K562 (cell line): Measurements from ENCODE around the gene EPHB4. TPM values are rescaled to one million over a fixed set of nuclear protein-coding genes. Genes with fewer than 3 reads are reported as not detected.

Experiments used
- SIN3A ChIP-seq, 2 experiments: fragments of 150-350 bp in 1 of 2; IDR thresholded peaks; 2 replicates each; pipeline ENCODE4 v1.6.1; 2011 to 2016; ENCODE audit warnings: borderline replicate concordance in 2 of 2, low read depth in 2 of 2, low read length in 2 of 2, mild to moderate bottlenecking in 2 of 2, moderate library complexity in 2 of 2; ENCODE audit not compliant: control insufficient read depth in 1 of 2
- SMC3 ChIP-seq: conservative IDR thresholded peaks from 2 replicates; pipeline ENCODE4 v1.6.1; 2011; ENCODE audit warnings: low read depth, low read length, improper control_type of control experiment; ENCODE audit not compliant: insufficient read depth
- STAT5A ChIP-seq: IDR thresholded peaks from 2 replicates; pipeline ENCODE4 v1.6.1; 2012; ENCODE audit warnings: low read length, inconsistent platforms, borderline replicate concordance
- ZNF551 ChIP-seq: fragments of 250-450 bp; sonication (Bioruptor Pico); IDR thresholded peaks from 2 replicates; pipeline ENCODE4 v1.5.0; 2021; ENCODE audit warnings: mild to moderate bottlenecking, moderate library complexity
- ZNF830 ChIP-seq: fragments of 250-450 bp; sonication (Bioruptor Pico); IDR thresholded peaks from 2 replicates; pipeline ENCODE4 v1.5.0; 2021; ENCODE audit warnings: mild to moderate bottlenecking
- polyA plus RNA-seq, 8 experiments: library from polyadenylated mRNA; depleted of rRNA in 4 of 8; stranded (reverse) in 5 of 8; unstranded in 3 of 8; fragments of >200 nt; fragmentation: Nextera tagmentation in 2 of 8; fragmentation: Illumina TruSeq in 1 of 8; extraction: Ambion mirVana in 2 of 8; extraction: Trizol in 1 of 8; gene quantifications; 2 replicates each; pipeline versions ENCODE4 v1.2.1 to v1.2.3, GENCODE V29; 2011 to 2014; ENCODE audit warnings: inconsistent platforms in 1 of 8, missing spikeins in 1 of 8
- total RNA-seq, 7 experiments: library from RNA; depleted of rRNA in 6 of 7; stranded (reverse); fragments of >200 nt in 6 of 7; fragmentation: Illumina TruSeq in 2 of 7; extraction: Trizol in 2 of 7; gene quantifications; 2 replicates each; pipeline versions ENCODE4 v1.2.1 to v1.2.3, GENCODE V29; 2011 to 2021; ENCODE audit warnings: low replicate concordance in 1 of 7
- TF ChIP-seq, protein P1 (sequence below), 2 experiments: fragments of 450-650 bp in 1 of 2; sonication (generic) in 1 of 2; formaldehyde crosslinking in 1 of 2; IDR thresholded peaks; 2 replicates each; pipeline versions ENCODE4 v1.7.1 to v1.9.0; 2016 to 2022; ENCODE audit warnings: inconsistent platforms in 1 of 2, mild to moderate bottlenecking in 1 of 2, missing genetic modification reagents in 1 of 2
- TF ChIP-seq, protein P2 (sequence below): fragments of 250-450 bp; sonication (Bioruptor Pico); IDR thresholded peaks from 2 replicates; pipeline ENCODE4 v1.4.0; 2020
- TF ChIP-seq, protein P3 (sequence below), 2 experiments: fragments of 450-650 bp; IDR thresholded peaks; 2 replicates each; pipeline ENCODE4 v1.6.1; 2018; ENCODE audit warnings: mild to moderate bottlenecking in 2 of 2, low read depth in 1 of 2; ENCODE audit not compliant: partially characterized antibody in 2 of 2
- TF ChIP-seq, protein P4 (sequence below): IDR thresholded peaks from 2 replicates; pipeline ENCODE4 v1.6.1; 2012; ENCODE audit warnings: low read depth, low read length, improper control_type of control experiment, borderline replicate concordance

The EPHB4 gene
- total and polyA plus RNA-seq, 9 of the 15 experiments (the other 6 are each of a cell fraction or from before 2014, with no cell fraction given), result 1.2 to 82.1 (median 37.9) TPM

DNA sequence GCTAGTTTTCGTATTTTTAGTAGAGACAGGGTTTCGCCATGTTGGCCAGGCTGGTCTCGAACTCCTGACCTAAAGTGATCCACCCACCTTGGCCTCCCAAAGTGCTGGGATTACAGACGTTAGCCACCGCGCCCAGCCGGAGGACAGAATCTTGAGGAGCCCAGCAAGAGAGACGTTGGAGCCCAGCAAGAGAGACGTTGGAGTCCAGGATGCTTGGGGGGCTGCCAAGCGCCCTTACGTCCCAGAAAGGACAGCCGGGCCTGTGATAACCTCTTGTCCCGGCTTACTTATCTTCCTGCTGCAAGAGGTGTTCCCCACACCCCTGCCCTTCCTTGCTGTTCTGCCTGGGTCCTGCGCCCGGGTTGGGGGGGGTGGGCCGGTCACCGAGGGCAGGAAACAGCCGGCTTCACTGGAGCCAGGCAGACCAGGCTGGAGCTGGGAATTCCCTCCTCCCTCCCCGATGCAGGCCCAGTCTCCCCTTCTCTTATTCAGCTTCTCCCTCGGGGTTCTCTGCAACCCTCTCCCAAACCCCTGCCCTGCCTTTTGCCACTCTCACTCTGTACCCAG is 1.9 kb upstream of the EPHB4 start (continued):
- TF ChIP-seq, protein P1, sequence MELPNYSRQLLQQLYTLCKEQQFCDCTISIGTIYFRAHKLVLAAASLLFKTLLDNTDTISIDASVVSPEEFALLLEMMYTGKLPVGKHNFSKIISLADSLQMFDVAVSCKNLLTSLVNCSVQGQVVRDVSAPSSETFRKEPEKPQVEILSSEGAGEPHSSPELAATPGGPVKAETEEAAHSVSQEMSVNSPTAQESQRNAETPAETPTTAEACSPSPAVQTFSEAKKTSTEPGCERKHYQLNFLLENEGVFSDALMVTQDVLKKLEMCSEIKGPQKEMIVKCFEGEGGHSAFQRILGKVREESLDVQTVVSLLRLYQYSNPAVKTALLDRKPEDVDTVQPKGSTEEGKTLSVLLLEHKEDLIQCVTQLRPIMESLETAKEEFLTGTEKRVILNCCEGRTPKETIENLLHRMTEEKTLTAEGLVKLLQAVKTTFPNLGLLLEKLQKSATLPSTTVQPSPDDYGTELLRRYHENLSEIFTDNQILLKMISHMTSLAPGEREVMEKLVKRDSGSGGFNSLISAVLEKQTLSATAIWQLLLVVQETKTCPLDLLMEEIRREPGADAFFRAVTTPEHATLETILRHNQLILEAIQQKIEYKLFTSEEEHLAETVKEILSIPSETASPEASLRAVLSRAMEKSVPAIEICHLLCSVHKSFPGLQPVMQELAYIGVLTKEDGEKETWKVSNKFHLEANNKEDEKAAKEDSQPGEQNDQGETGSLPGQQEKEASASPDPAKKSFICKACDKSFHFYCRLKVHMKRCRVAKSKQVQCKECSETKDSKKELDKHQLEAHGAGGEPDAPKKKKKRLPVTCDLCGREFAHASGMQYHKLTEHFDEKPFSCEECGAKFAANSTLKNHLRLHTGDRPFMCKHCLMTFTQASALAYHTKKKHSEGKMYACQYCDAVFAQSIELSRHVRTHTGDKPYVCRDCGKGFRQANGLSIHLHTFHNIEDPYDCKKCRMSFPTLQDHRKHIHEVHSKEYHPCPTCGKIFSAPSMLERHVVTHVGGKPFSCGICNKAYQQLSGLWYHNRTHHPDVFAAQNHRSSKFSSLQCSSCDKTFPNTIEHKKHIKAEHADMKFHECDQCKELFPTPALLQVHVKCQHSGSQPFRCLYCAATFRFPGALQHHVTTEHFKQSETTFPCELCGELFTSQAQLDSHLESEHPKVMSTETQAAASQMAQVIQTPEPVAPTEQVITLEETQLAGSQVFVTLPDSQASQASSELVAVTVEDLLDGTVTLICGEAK (IDR thresholded peaks at IDR 0.05), result no peak
- TF ChIP-seq, protein P1 (CRISPR knock-in tag; IDR thresholded peaks at IDR 0.05), result no peak
- TF ChIP-seq, protein P2, sequence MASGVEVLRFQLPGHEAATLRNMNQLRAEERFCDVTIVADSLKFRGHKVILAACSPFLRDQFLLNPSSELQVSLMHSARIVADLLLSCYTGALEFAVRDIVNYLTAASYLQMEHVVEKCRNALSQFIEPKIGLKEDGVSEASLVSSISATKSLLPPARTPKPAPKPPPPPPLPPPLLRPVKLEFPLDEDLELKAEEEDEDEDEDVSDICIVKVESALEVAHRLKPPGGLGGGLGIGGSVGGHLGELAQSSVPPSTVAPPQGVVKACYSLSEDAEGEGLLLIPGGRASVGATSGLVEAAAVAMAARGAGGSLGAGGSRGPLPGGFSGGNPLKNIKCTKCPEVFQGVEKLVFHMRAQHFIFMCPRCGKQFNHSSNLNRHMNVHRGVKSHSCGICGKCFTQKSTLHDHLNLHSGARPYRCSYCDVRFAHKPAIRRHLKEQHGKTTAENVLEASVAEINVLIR (CRISPR knock-in tag), result no peak
- TF ChIP-seq SMC3, result no peak
- TF ChIP-seq ZNF830, result no peak
- TF ChIP-seq, protein P3, sequence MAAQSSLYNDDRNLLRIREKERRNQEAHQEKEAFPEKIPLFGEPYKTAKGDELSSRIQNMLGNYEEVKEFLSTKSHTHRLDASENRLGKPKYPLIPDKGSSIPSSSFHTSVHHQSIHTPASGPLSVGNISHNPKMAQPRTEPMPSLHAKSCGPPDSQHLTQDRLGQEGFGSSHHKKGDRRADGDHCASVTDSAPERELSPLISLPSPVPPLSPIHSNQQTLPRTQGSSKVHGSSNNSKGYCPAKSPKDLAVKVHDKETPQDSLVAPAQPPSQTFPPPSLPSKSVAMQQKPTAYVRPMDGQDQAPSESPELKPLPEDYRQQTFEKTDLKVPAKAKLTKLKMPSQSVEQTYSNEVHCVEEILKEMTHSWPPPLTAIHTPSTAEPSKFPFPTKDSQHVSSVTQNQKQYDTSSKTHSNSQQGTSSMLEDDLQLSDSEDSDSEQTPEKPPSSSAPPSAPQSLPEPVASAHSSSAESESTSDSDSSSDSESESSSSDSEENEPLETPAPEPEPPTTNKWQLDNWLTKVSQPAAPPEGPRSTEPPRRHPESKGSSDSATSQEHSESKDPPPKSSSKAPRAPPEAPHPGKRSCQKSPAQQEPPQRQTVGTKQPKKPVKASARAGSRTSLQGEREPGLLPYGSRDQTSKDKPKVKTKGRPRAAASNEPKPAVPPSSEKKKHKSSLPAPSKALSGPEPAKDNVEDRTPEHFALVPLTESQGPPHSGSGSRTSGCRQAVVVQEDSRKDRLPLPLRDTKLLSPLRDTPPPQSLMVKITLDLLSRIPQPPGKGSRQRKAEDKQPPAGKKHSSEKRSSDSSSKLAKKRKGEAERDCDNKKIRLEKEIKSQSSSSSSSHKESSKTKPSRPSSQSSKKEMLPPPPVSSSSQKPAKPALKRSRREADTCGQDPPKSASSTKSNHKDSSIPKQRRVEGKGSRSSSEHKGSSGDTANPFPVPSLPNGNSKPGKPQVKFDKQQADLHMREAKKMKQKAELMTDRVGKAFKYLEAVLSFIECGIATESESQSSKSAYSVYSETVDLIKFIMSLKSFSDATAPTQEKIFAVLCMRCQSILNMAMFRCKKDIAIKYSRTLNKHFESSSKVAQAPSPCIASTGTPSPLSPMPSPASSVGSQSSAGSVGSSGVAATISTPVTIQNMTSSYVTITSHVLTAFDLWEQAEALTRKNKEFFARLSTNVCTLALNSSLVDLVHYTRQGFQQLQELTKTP (IDR thresholded peaks at IDR 0.05; ENCODE audit: low read depth in 1 of 2, partially characterized antibody in 2 of 2), result no peak
- TF ChIP-seq ZNF551 (CRISPR knock-in tag), result no peak
- TF ChIP-seq, protein P4, sequence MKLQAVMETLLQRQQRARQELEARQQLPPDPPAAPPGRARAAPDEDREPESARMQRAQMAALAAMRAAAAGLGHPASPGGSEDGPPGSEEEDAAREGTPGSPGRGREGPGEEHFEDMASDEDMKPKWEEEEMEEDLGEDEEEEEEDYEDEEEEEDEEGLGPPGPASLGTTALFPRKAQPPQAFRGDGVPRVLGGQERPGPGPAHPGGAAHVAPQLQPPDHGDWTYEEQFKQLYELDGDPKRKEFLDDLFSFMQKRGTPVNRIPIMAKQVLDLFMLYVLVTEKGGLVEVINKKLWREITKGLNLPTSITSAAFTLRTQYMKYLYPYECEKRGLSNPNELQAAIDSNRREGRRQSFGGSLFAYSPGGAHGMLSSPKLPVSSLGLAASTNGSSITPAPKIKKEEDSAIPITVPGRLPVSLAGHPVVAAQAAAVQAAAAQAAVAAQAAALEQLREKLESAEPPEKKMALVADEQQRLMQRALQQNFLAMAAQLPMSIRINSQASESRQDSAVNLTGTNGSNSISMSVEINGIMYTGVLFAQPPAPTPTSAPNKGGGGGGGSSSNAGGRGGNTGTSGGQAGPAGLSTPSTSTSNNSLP, result no peak
- no peak; a peak in 1 of 4 replicates for TF ChIP-seq SIN3A (IDR thresholded peaks at IDR 0.05; ENCODE audit: borderline replicate concordance in 2 of 2, control insufficient read depth in 1 of 2, low read depth in 2 of 2, low read length in 2 of 2)
- TF ChIP-seq STAT5A, result peak; percentile 81
